Mucosa of rectum (tissue), 2 donors: ENCODE results near the gene NTNG1.

Source experiments
- H3K27ac ChIP-seq, 2 donors: one replicate each; pipeline ENCODE4 v1.7.0; 2013; ENCODE audit warnings: inconsistent platforms in 2 of 2, low read depth in 2 of 2, low read length in 2 of 2
- H3K27me3 ChIP-seq, 2 donors: one replicate each; pipeline ENCODE4 v1.7.0; 2013; ENCODE audit warnings: low read length in 2 of 2; ENCODE audit not compliant: control insufficient read depth in 2 of 2, insufficient read depth in 2 of 2
- H3K36me3 ChIP-seq, 2 donors: one replicate each; pipeline ENCODE4 v1.7.0; 2013; ENCODE audit warnings: low read length in 2 of 2; ENCODE audit not compliant: control insufficient read depth in 2 of 2, insufficient read depth in 2 of 2
- H3K4me1 ChIP-seq, 2 donors: one replicate each; pipeline ENCODE4 v1.7.0; 2013; ENCODE audit warnings: low read length in 2 of 2, mild to moderate bottlenecking in 1 of 2; ENCODE audit not compliant: control insufficient read depth in 2 of 2, insufficient read depth in 2 of 2
- H3K4me3 ChIP-seq, 2 donors: one replicate each; pipeline ENCODE4 v1.7.0; 2013; ENCODE audit warnings: low read length in 2 of 2
- H3K9ac ChIP-seq, 2 donors: one replicate each; pipeline ENCODE4 v1.7.0; 2013; ENCODE audit warnings: low read length in 2 of 2, low read depth in 1 of 2, mild to moderate bottlenecking in 1 of 2
- H3K9me3 ChIP-seq, 2 donors: one replicate each; pipeline ENCODE4 v1.7.0; 2013; ENCODE audit warnings: low read length in 2 of 2; ENCODE audit not compliant: control insufficient read depth in 2 of 2
- donor health status: healthy.
- donor health status: Normal muscosa, but diverticular disease.

The NTNG1 gene

GRCh38 chr1:107454791-107455190 lies 314.0 kb downstream of the NTNG1 start:
- no peaks in the 10 kb centered on the region for H3K4me1 ChIP-seq
- H3K9ac ChIP-seq, result no peak overlapping the region
- no peak overlapping the region for H3K4me3 ChIP-seq
- H3K27me3 ChIP-seq, result no peaks in the 10 kb centered on the region
- no peak overlapping the region for H3K27ac ChIP-seq
- H3K36me3 ChIP-seq, result no peaks in the 10 kb centered on the region
- H3K9me3 ChIP-seq, result no peaks in the 10 kb centered on the region

- H3K4me3 ChIP-seq, result no peak overlapping the region
- H3K9me3 ChIP-seq, result no peaks in the 10 kb centered on the region
- no peaks in the 10 kb centered on the region for H3K27me3 ChIP-seq
- no peak overlapping the region for H3K27ac ChIP-seq
- no peaks in the 10 kb centered on the region for H3K36me3 ChIP-seq
- no peaks in the 10 kb centered on the region for H3K4me1 ChIP-seq
- H3K9ac ChIP-seq, result no peak overlapping the region
These were observed 317.1 kb downstream of the NTNG1 start for GRCh38 chr1:107457989-107458388.

GRCh38 chr1:107459204-107459904 lies 318.5 kb downstream of the NTNG1 start:
- no peak overlapping the region for H3K27ac ChIP-seq
- no peaks in the 10 kb centered on the region for H3K36me3 ChIP-seq
- H3K4me1 ChIP-seq, result no peaks in the 10 kb centered on the region
- H3K4me3 ChIP-seq, result no peak overlapping the region
- no peaks in the 10 kb centered on the region for H3K9me3 ChIP-seq
- no peak overlapping the region for H3K9ac ChIP-seq
- H3K27me3 ChIP-seq, result no peaks in the 10 kb centered on the region

- H3K4me1 ChIP-seq, result no peaks in the 10 kb centered on the region
- no peaks in the 10 kb centered on the region for H3K36me3 ChIP-seq
- H3K9ac ChIP-seq, result no peak overlapping the region
- H3K4me3 ChIP-seq, result no peak overlapping the region
- H3K27me3 ChIP-seq, result no peaks in the 10 kb centered on the region
- H3K9me3 ChIP-seq, result no peaks in the 10 kb centered on the region
- no peak overlapping the region for H3K27ac ChIP-seq
These were observed 319.2 kb downstream of the NTNG1 start for GRCh38 chr1:107460035-107460434.

- Histone ChIP-seq H3K4me1 (no peaks in the 10 kb centered on the region), H3K27ac (no peak overlapping the region), H3K9ac (no peak overlapping the region), H3K27me3 (no peaks in the 10 kb centered on the region), H3K9me3 (no peaks in the 10 kb centered on the region), H3K4me3 (no peak overlapping the region), H3K36me3 (no peaks in the 10 kb centered on the region)
These were observed 324.0 kb downstream of the NTNG1 start for GRCh38 chr1:107464827-107465226.

- no peak overlapping the region for H3K4me3 ChIP-seq
- H3K4me1 ChIP-seq, result no peaks in the 10 kb centered on the region
- no peaks in the 10 kb centered on the region for H3K36me3 ChIP-seq
- H3K9me3 ChIP-seq, result no peaks in the 10 kb centered on the region
- no peaks in the 10 kb centered on the region for H3K27me3 ChIP-seq
- no peak overlapping the region for H3K27ac ChIP-seq
- H3K9ac ChIP-seq, result no peak overlapping the region
These were observed 326.4 kb downstream of the NTNG1 start for GRCh38 chr1:107467286-107467685.

GRCh38 chr1:107467811-107468210 lies 327.0 kb downstream of the NTNG1 start:
- no peaks in the 10 kb centered on the region for H3K27me3 ChIP-seq

GRCh38 chr1:107473065-107473464 lies 332.2 kb downstream of the NTNG1 start:
- no peak overlapping the region for H3K9ac ChIP-seq
- H3K27me3 ChIP-seq, result no peaks in the 10 kb centered on the region
- H3K36me3 ChIP-seq, result no peaks in the 10 kb centered on the region
- no peak overlapping the region for H3K27ac ChIP-seq
- H3K4me3 ChIP-seq, result no peak overlapping the region
- no peaks in the 10 kb centered on the region for H3K4me1 ChIP-seq
- H3K9me3 ChIP-seq, result no peaks in the 10 kb centered on the region

More at GRCh38 chr1:107467811-107468210, 327.0 kb downstream of the NTNG1 start:
- Histone ChIP-seq H3K9me3 (no peaks in the 10 kb centered on the region), H3K4me1 (no peaks in the 10 kb centered on the region), H3K4me3 (no peak overlapping the region), H3K27ac (no peak overlapping the region), H3K36me3 (no peaks in the 10 kb centered on the region), H3K9ac (no peak overlapping the region)

- Histone ChIP-seq H3K4me3 (no peak overlapping the region), H3K36me3 (no peaks in the 10 kb centered on the region), H3K9me3 (no peaks in the 10 kb centered on the region), H3K9ac (no peak overlapping the region), H3K27me3 (no peaks in the 10 kb centered on the region), H3K27ac (no peak overlapping the region), H3K4me1 (no peaks in the 10 kb centered on the region)
These were observed 334.2 kb downstream of the NTNG1 start for GRCh38 chr1:107474877-107475612.

- Histone ChIP-seq H3K4me1 (no peaks in the 10 kb centered on the region), H3K27me3 (peaks cover 0 to 3% of the 10 kb centered on the region in 2 donors), H3K9ac (no peak overlapping the region), H3K36me3 (no peaks in the 10 kb centered on the region), H3K27ac (no peak overlapping the region), H3K4me3 (no peak overlapping the region), H3K9me3 (no peaks in the 10 kb centered on the region)
These were observed 336.4 kb downstream of the NTNG1 start for GRCh38 chr1:107477233-107477632.
